ENCODE measurements around the gene MARCHF3. TPM values are rescaled to one million over a fixed set of nuclear protein-coding genes. Genes with fewer than 3 reads are reported as not detected.

MARCHF3 gene
- total RNA-seq, 1 donor from 2014 or later, result 16.5 TPM

GRCh38 chr5:126881821-126882600 lies 148.3 kb downstream of the MARCHF3 start:
- Histone ChIP-seq H3K79me2 (ENCODE audit: insufficient read depth, low read length) (no peaks in the 10 kb centered on the region), H3K36me3 (ENCODE audit: insufficient read depth, low read length) (no peaks in the 10 kb centered on the region), H3K4me3 (ENCODE audit: insufficient read depth, low read depth, low read length) (no peak overlapping the region), H4K20me1 (ENCODE audit: insufficient read depth, low read length) (no peaks in the 10 kb centered on the region), H2AFZ (ENCODE audit: low read depth, low read length) (no peak overlapping the region), H3K27ac (ENCODE audit: low read depth, low read length) (no peak overlapping the region), H3K9me3 (ENCODE audit: insufficient read depth, low read depth, low read length) (no peaks in the 10 kb centered on the region), H3K4me2 (ENCODE audit: low read length) (no peak overlapping the region), H3K4me1 (ENCODE audit: insufficient read depth, low read length) (peaks cover 13% of the 10 kb centered on the region), H3K27me3 (ENCODE audit: insufficient read depth, low read length) (no peaks in the 10 kb centered on the region), H3K9ac (ENCODE audit: low read length) (no peak overlapping the region)
- peaks cover 14% of the 10 kb centered on the region for H3K4me1 Mint-ChIP-seq (ENCODE audit: low read depth, unreplicated experiment)
- FAIRE-seq, result no peak
- DNase-seq (ENCODE audit: low read depth), result no peak
- no peaks in the 10 kb centered on the region for H3K27me3 Mint-ChIP-seq (ENCODE audit: low read depth, unreplicated experiment)
- peaks cover 5% of the 10 kb centered on the region for H3K36me3 Mint-ChIP-seq (ENCODE audit: low read depth, unreplicated experiment)
- TF ChIP-seq EZH2 (IDR thresholded peaks at IDR 0.05; ENCODE audit: insufficient read depth, low read length) (no peak), CTCF (IDR thresholded peaks at IDR 0.05; ENCODE audit: insufficient read depth, low read depth, low read length) (no peak)
- H3K4me3 Mint-ChIP-seq (ENCODE audit: unreplicated experiment), result no peak overlapping the region
- H3K27ac Mint-ChIP-seq (ENCODE audit: unreplicated experiment), result no peak overlapping the region
- H3K9me3 Mint-ChIP-seq (ENCODE audit: unreplicated experiment), result no peaks in the 10 kb centered on the region

GRCh38 chr5:126878634-126879033 lies 151.7 kb downstream of the MARCHF3 start:
- Mint-ChIP-seq H3K9me3 (ENCODE audit: unreplicated experiment) (no peaks in the 10 kb centered on the region), H3K27ac (ENCODE audit: unreplicated experiment) (no peak overlapping the region), H3K27me3 (ENCODE audit: low read depth, unreplicated experiment) (no peaks in the 10 kb centered on the region), H3K4me1 (ENCODE audit: low read depth, unreplicated experiment) (peaks cover 2% of the 10 kb centered on the region), H3K4me3 (ENCODE audit: unreplicated experiment) (no peak overlapping the region), H3K36me3 (ENCODE audit: low read depth, unreplicated experiment) (peaks cover 7% of the 10 kb centered on the region)
- TF ChIP-seq EZH2 (IDR thresholded peaks at IDR 0.05; ENCODE audit: insufficient read depth, low read length), result no peak
- TF ChIP-seq CTCF (IDR thresholded peaks at IDR 0.05; ENCODE audit: insufficient read depth, low read depth, low read length), result no peak
- no peak overlapping the region for H3K9ac ChIP-seq (ENCODE audit: low read length)
- FAIRE-seq (no peak), DNase-seq (ENCODE audit: low read depth) (no peak)
- H3K4me1 ChIP-seq (ENCODE audit: insufficient read depth, low read length), result peaks cover 3% of the 10 kb centered on the region
- no peak overlapping the region for H3K4me2 ChIP-seq (ENCODE audit: low read length)
- H3K9me3 ChIP-seq (ENCODE audit: insufficient read depth, low read depth, low read length), result no peaks in the 10 kb centered on the region
- no peaks in the 10 kb centered on the region for H3K36me3 ChIP-seq (ENCODE audit: insufficient read depth, low read length)
- no peaks in the 10 kb centered on the region for H3K27me3 ChIP-seq (ENCODE audit: insufficient read depth, low read length)
- no peak overlapping the region for H2AFZ ChIP-seq (ENCODE audit: low read depth, low read length)
- H4K20me1 ChIP-seq (ENCODE audit: insufficient read depth, low read length), result no peaks in the 10 kb centered on the region
- no peaks in the 10 kb centered on the region for H3K79me2 ChIP-seq (ENCODE audit: insufficient read depth, low read length)
- H3K4me3 ChIP-seq (ENCODE audit: insufficient read depth, low read depth, low read length), result no peak overlapping the region
- no peak overlapping the region for H3K27ac ChIP-seq (ENCODE audit: low read depth, low read length)

GRCh38 chr5:126878085-126878484 lies 152.3 kb downstream of the MARCHF3 start:
- no peaks in the 10 kb centered on the region for H3K79me2 ChIP-seq (ENCODE audit: insufficient read depth, low read length)
- no peak overlapping the region for H3K4me2 ChIP-seq (ENCODE audit: low read length)
- FAIRE-seq (no peak), DNase-seq (ENCODE audit: low read depth) (no peak)
- H2AFZ ChIP-seq (ENCODE audit: low read depth, low read length), result no peak overlapping the region
- Mint-ChIP-seq H3K27ac (ENCODE audit: unreplicated experiment) (no peak overlapping the region), H3K36me3 (ENCODE audit: low read depth, unreplicated experiment) (peaks cover 7% of the 10 kb centered on the region), H3K27me3 (ENCODE audit: low read depth, unreplicated experiment) (no peaks in the 10 kb centered on the region), H3K4me3 (ENCODE audit: unreplicated experiment) (no peak overlapping the region), H3K9me3 (ENCODE audit: unreplicated experiment) (no peaks in the 10 kb centered on the region), H3K4me1 (ENCODE audit: low read depth, unreplicated experiment) (peaks cover 2% of the 10 kb centered on the region)
- H3K4me3 ChIP-seq (ENCODE audit: insufficient read depth, low read depth, low read length), result no peak overlapping the region
- no peak overlapping the region for H3K9ac ChIP-seq (ENCODE audit: low read length)
- TF ChIP-seq CTCF (IDR thresholded peaks at IDR 0.05; ENCODE audit: insufficient read depth, low read depth, low read length) (no peak), EZH2 (IDR thresholded peaks at IDR 0.05; ENCODE audit: insufficient read depth, low read length) (no peak)
- no peaks in the 10 kb centered on the region for H3K9me3 ChIP-seq (ENCODE audit: insufficient read depth, low read depth, low read length)
- no peaks in the 10 kb centered on the region for H3K27me3 ChIP-seq (ENCODE audit: insufficient read depth, low read length)
- H3K36me3 ChIP-seq (ENCODE audit: insufficient read depth, low read length), result no peaks in the 10 kb centered on the region
- no peak overlapping the region for H3K27ac ChIP-seq (ENCODE audit: low read depth, low read length)
- no peaks in the 10 kb centered on the region for H4K20me1 ChIP-seq (ENCODE audit: insufficient read depth, low read length)
- H3K4me1 ChIP-seq (ENCODE audit: insufficient read depth, low read length), result no peaks in the 10 kb centered on the region
